Measurements from ENCODE around the gene BECN2.

BECN2 gene

GRCh38 chr1:241990040-241990439 is 32.5 kb downstream of the BECN2 start:
- Histone ChIP-seq H3K36me3 (ENCODE audit: control insufficient read depth, insufficient read depth, low read length) (no peaks in the 10 kb centered on the region), H3K9ac (ENCODE audit: low read length) (no peak overlapping the region), H3K4me1 (ENCODE audit: control insufficient read depth, insufficient read depth, low read length) (no peaks in the 10 kb centered on the region), H3K4me3 (ENCODE audit: low read length) (no peak overlapping the region), H3K27me3 (ENCODE audit: control insufficient read depth, insufficient read depth, low read length) (no peaks in the 10 kb centered on the region), H3K27ac (ENCODE audit: low read depth, low read length) (no peak overlapping the region)

DNA sequence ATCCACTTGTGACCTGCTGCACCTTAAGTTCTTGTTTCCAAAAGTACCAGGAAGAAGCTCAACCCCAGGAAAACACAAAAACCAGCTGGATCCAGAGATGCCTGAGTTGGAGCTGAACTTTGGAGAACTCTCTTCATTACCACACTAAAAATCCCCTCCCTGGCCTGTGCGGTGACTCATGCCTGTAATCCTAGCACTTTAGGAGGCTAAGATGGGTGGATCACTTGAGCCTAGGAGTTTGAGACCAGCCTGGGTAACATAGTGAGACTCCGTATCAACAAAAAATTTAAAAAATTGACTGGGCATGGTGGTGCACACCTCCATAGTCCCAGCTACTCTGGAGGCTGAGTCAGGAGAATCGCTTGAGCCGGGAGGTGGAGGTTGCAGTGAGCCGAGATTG is 35.2 kb downstream of the BECN2 start:
- Histone ChIP-seq H3K27ac (ENCODE audit: low read depth, low read length) (no peak overlapping the region), H3K9ac (ENCODE audit: low read length) (no peak overlapping the region), H3K36me3 (ENCODE audit: control insufficient read depth, insufficient read depth, low read length) (no peaks in the 10 kb centered on the region), H3K27me3 (ENCODE audit: control insufficient read depth, insufficient read depth, low read length) (no peaks in the 10 kb centered on the region), H3K4me3 (ENCODE audit: low read length) (no peak overlapping the region), H3K4me1 (ENCODE audit: control insufficient read depth, insufficient read depth, low read length) (no peaks in the 10 kb centered on the region)

GRCh38 chr1:241994171-241994570 is 36.6 kb downstream of the BECN2 start:
- H3K27ac ChIP-seq (ENCODE audit: low read depth, low read length): no peak overlapping the region
- no peaks in the 10 kb centered on the region for H3K36me3 ChIP-seq (ENCODE audit: control insufficient read depth, insufficient read depth, low read length)
- no peak overlapping the region for H3K9ac ChIP-seq (ENCODE audit: low read length)
- H3K27me3 ChIP-seq (ENCODE audit: control insufficient read depth, insufficient read depth, low read length): no peaks in the 10 kb centered on the region
- H3K4me3 ChIP-seq (ENCODE audit: low read length): no peak overlapping the region
- H3K4me1 ChIP-seq (ENCODE audit: control insufficient read depth, insufficient read depth, low read length): no peaks in the 10 kb centered on the region

DNA sequence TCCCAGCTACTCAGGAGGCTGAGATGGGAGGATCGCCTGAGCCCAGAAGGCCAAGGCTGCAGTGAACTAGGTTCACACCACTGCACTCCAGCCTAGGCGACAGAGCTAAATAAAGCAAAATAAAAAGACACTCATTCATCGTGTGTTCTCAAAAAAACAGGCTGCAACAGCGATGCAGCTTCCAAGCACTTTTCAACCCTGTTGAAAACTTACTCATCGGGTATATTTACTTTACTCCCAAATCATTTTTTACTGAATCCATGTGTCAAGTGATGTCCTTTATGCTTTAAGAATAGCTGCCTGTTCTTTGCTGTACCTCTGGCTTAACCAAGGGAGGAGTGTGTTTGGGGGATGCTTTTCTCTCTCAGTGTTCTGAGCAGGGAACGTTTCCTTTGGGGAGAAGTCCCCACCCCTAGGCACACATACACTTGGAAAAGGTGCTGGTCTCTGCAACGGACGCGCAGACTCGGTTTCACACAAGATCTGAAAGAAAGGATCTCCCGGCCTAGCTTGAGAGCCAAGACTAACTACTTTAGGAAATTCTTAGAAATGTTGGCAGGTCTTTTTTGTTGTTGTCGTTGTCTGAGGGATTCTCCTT is 39.9 kb downstream of the BECN2 start:
- no peaks in the 10 kb centered on the region for H3K27me3 ChIP-seq (ENCODE audit: control insufficient read depth, insufficient read depth, low read length)
- H3K9ac ChIP-seq (ENCODE audit: low read length): no peak overlapping the region
- no peak overlapping the region for H3K27ac ChIP-seq (ENCODE audit: low read depth, low read length)
- H3K36me3 ChIP-seq (ENCODE audit: control insufficient read depth, insufficient read depth, low read length): no peaks in the 10 kb centered on the region
- no peak overlapping the region for H3K4me3 ChIP-seq (ENCODE audit: low read length)
- H3K4me1 ChIP-seq (ENCODE audit: control insufficient read depth, insufficient read depth, low read length): no peaks in the 10 kb centered on the region

DNA sequence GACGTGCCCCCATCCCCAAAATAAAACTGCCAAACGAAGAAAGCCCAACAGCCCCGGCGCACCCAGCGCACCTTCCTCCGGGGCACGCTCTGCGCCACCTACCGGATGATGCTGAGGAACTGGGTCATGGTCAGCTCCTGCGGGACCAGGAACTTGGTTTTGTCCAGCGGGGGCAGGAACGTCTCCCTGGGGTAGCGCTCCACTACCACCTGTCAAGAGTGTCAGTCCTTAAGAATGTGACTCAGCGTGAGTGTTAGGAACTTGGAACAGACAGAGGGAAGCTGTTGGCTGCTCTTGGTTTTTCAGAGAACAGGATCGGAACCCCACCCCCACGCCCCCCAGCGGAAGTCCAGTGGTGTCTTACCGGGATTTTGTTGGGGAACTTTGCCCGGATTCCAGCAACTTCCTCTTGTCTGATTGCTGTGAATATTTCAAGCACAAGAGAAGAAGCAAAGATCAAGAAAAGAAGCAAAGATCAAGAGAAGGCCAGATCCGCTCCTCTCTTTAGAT is 40.9 kb downstream of the BECN2 start:
- Histone ChIP-seq H3K4me3 (ENCODE audit: low read length) (peak overlapping the region; percentile 52), H3K4me1 (ENCODE audit: control insufficient read depth, insufficient read depth, low read length) (no peaks in the 10 kb centered on the region), H3K27ac (ENCODE audit: low read depth, low read length) (peak overlapping the region; percentile 24), H3K36me3 (ENCODE audit: control insufficient read depth, insufficient read depth, low read length) (no peaks in the 10 kb centered on the region), H3K27me3 (ENCODE audit: control insufficient read depth, insufficient read depth, low read length) (no peaks in the 10 kb centered on the region), H3K9ac (ENCODE audit: low read length) (no peak overlapping the region)

- Histone ChIP-seq H3K27me3 (ENCODE audit: control insufficient read depth, insufficient read depth, low read length) (no peaks in the 10 kb centered on the region), H3K4me3 (ENCODE audit: low read length) (peak within 1 kb of the TSS; percentile 52), H3K9ac (ENCODE audit: low read length) (no peak within 1 kb of the TSS), H3K36me3 (ENCODE audit: control insufficient read depth, insufficient read depth, low read length) (no peaks in the 10 kb centered on the region), H3K4me1 (ENCODE audit: control insufficient read depth, insufficient read depth, low read length) (no peaks in the 10 kb centered on the region), H3K27ac (ENCODE audit: low read depth, low read length) (peak within 1 kb of the TSS; percentile 24)
Observed at GRCh38 chr1:241999026-241999425, 41.5 kb downstream of the BECN2 start, which contains the start of gene MAP1LC3C. TSS of gene MAP1LC3C (minus strand) at chr1:241999098. CDS start at chr1:241999008, 90 bp downstream.

DNA sequence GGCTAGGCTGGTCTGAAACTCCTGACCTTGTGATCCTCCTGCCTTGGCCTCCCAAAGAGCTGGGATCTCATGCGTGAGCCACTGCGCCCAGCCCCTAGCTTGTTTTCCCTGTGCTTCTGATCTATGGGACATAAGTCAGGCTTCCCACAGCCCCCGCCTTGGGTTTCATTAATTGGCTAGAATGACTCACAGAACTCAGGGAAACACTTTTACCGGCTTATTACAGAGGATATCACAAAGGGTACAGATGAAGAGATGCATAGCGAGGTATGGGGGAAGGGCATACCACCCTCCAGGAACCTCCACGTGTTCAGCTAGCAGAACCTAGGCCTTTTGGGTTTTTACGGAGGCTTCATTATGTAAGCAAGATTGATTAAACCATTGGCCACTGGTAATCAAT is 42.9 kb downstream of the BECN2 start:
- no peaks in the 10 kb centered on the region for H3K4me1 ChIP-seq (ENCODE audit: control insufficient read depth, insufficient read depth, low read length)

GRCh38 chr1:242002072-242002471 is 44.5 kb downstream of the BECN2 start:
- Histone ChIP-seq H3K4me1 (ENCODE audit: control insufficient read depth, insufficient read depth, low read length) (no peaks in the 10 kb centered on the region), H3K9ac (ENCODE audit: low read length) (no peak overlapping the region), H3K27ac (ENCODE audit: low read depth, low read length) (no peak overlapping the region), H3K27me3 (ENCODE audit: control insufficient read depth, insufficient read depth, low read length) (no peaks in the 10 kb centered on the region), H3K36me3 (ENCODE audit: control insufficient read depth, insufficient read depth, low read length) (no peaks in the 10 kb centered on the region), H3K4me3 (ENCODE audit: low read length) (no peak overlapping the region)

More for the DNA sequence above, 42.9 kb downstream of the BECN2 start:
- Histone ChIP-seq H3K9ac (ENCODE audit: low read length) (no peak overlapping the region), H3K27ac (ENCODE audit: low read depth, low read length) (no peak overlapping the region), H3K4me3 (ENCODE audit: low read length) (no peak overlapping the region), H3K27me3 (ENCODE audit: control insufficient read depth, insufficient read depth, low read length) (no peaks in the 10 kb centered on the region), H3K36me3 (ENCODE audit: control insufficient read depth, insufficient read depth, low read length) (no peaks in the 10 kb centered on the region)

GRCh38 chr1:242002510-242002909 is 44.9 kb downstream of the BECN2 start:
- no peaks in the 10 kb centered on the region for H3K4me1 ChIP-seq (ENCODE audit: control insufficient read depth, insufficient read depth, low read length)
- H3K27ac ChIP-seq (ENCODE audit: low read depth, low read length): no peak overlapping the region

DNA sequence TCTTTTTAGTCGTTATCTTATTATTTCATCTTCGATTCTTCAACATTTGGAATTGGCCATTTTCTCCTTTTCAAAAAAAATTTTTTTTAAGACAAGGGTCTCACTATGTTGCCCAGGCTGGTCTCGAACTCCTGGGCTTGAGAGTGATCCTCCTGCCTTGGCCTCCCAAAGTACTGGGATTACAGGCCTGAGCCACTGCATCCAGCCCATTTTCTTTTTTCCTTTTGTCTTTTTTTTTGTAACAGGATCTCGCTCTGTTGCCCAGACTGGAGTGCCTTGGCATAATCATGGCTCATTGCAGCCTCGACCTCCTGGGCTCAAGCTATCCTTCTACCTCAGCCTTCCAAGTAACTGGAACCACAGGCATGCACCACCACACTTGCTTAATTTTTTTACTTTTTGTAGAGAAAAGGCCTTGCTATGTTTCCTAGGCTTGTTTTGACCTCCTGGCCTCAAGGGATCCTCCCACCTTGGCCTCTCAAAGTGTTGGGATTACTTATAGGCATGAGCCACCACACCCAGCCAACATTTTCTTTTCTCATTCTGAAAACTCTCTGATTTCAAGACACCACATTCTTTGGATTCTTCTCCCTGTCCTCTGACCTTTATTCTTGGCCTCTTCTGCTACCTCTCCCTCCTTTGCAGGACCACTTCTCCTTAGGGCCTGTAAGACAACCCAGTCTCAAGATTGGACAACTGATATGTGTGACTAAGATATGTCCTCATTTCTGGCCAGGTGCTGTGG is 47.4 kb downstream of the BECN2 start:
- Histone ChIP-seq H3K27ac (ENCODE audit: low read depth, low read length) (no peak overlapping the region), H3K36me3 (ENCODE audit: control insufficient read depth, insufficient read depth, low read length) (no peaks in the 10 kb centered on the region), H3K27me3 (ENCODE audit: control insufficient read depth, insufficient read depth, low read length) (no peaks in the 10 kb centered on the region), H3K4me1 (ENCODE audit: control insufficient read depth, insufficient read depth, low read length) (no peaks in the 10 kb centered on the region), H3K4me3 (ENCODE audit: low read length) (no peak overlapping the region), H3K9ac (ENCODE audit: low read length) (no peak overlapping the region)

More at GRCh38 chr1:242002510-242002909, 44.9 kb downstream of the BECN2 start:
- Histone ChIP-seq H3K4me3 (ENCODE audit: low read length) (no peak overlapping the region), H3K27me3 (ENCODE audit: control insufficient read depth, insufficient read depth, low read length) (no peaks in the 10 kb centered on the region), H3K9ac (ENCODE audit: low read length) (no peak overlapping the region), H3K36me3 (ENCODE audit: control insufficient read depth, insufficient read depth, low read length) (no peaks in the 10 kb centered on the region)

DNA sequence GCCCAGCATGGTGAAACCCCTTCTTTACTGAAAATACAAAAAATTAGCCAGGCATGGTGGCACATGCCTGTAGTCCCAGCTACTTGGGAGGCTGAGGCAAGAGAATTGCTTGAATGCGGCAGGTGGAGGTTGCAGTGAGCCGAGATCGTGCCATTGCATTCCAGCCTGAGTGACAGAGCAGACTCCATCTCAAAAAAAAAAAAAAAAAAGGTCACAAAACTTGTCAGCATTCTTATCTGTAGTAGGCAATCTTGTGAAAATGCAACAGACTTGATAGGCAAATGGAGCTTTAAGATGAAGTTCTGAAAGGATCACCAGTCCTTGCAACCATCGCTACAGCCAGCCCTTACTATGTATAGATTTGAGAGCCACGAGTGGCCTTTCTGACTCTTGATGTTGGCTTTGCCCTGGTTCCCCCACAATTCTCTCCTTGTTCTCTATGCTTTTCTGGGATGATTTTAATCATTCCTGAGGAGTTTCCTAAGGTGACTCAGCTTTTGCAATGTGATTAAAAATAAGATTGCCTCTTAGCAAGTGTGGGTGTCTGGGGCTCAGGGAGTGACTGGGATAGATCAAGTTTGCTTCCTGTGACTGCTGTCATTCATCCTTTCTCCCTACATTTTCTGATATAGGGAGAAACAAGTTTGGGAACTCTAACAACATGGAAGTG is 48.4 kb downstream of the BECN2 start:
- Histone ChIP-seq H3K27ac (ENCODE audit: low read depth, low read length) (no peak overlapping the region), H3K4me3 (ENCODE audit: low read length) (no peak overlapping the region), H3K4me1 (ENCODE audit: control insufficient read depth, insufficient read depth, low read length) (no peaks in the 10 kb centered on the region), H3K9ac (ENCODE audit: low read length) (no peak overlapping the region), H3K27me3 (ENCODE audit: control insufficient read depth, insufficient read depth, low read length) (no peaks in the 10 kb centered on the region), H3K36me3 (ENCODE audit: control insufficient read depth, insufficient read depth, low read length) (no peaks in the 10 kb centered on the region)

DNA sequence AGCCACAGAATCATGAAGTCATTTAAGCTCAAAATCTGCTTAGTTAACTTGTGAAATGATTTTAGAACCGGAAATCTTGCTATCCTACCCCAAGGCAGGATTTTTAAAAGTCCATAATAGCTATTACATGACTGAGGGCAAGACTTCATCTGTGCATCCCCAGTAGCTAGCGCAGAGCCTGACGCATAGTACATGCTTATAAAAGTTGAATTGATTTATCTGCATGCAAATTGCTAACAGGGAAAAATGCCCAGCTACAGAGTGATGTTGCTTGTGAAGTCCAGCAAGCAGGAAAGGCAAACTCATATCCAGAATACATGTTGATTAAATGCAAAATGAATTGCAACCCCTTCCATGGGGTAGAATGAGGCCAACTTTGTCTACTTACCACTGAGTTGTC is 49.4 kb downstream of the BECN2 start:
- H3K9ac ChIP-seq (ENCODE audit: low read length): no peak overlapping the region
- no peak overlapping the region for H3K27ac ChIP-seq (ENCODE audit: low read depth, low read length)
- H3K27me3 ChIP-seq (ENCODE audit: control insufficient read depth, insufficient read depth, low read length): no peaks in the 10 kb centered on the region
- H3K4me3 ChIP-seq (ENCODE audit: low read length): no peak overlapping the region
- no peaks in the 10 kb centered on the region for H3K4me1 ChIP-seq (ENCODE audit: control insufficient read depth, insufficient read depth, low read length)
- no peaks in the 10 kb centered on the region for H3K36me3 ChIP-seq (ENCODE audit: control insufficient read depth, insufficient read depth, low read length)
